HepG2 (cell line): ENCODE results near the gene CEBPG. TPM values are rescaled to one million over a fixed set of nuclear protein-coding genes. Genes with fewer than 3 reads are reported as not detected.

Experiments used
- AGO1 ChIP-seq: fragments of 200-400 bp; formaldehyde crosslinking; IDR thresholded peaks from 2 replicates; pipeline ENCODE4 v1.6.1; 2017; ENCODE audit warnings: mild to moderate bottlenecking, low read depth, low read length, moderate library complexity; ENCODE audit not compliant: poor library complexity, severe bottlenecking
- CHD2 ChIP-seq: IDR thresholded peaks from 2 replicates; pipeline ENCODE4 v1.6.1; 2011; ENCODE audit warnings: low read depth, low read length, improper control_type of control experiment
- DR1 ChIP-seq: sonication (generic); formaldehyde crosslinking; IDR thresholded peaks from 2 replicates; pipeline ENCODE4 v1.8.0; 2021; ENCODE audit warnings: mild to moderate bottlenecking, missing genetic modification reagents, inconsistent platforms
- HES4 ChIP-seq: sonication (generic); formaldehyde crosslinking; IDR thresholded peaks from 2 replicates; pipeline ENCODE4 v1.9.0; 2021; ENCODE audit warnings: mild to moderate bottlenecking, missing genetic modification reagents, borderline replicate concordance
- KAT7 ChIP-seq: IDR thresholded peaks from 2 replicates; pipeline ENCODE4 v1.6.1; 2018; ENCODE audit warnings: borderline replicate concordance, missing compliant biosample characterization
- PAWR ChIP-seq: sonication (generic); formaldehyde crosslinking; IDR thresholded peaks from 2 replicates; pipeline ENCODE4 v1.4.0; 2020; ENCODE audit warnings: missing genetic modification reagents, mild to moderate bottlenecking, borderline replicate concordance
- RCOR2 ChIP-seq: IDR thresholded peaks from 2 replicates; pipeline ENCODE4 v1.6.1; 2016; ENCODE audit warnings: missing biosample characterization, missing genetic modification reagents
- TOE1 ChIP-seq: sonication (generic); formaldehyde crosslinking; IDR thresholded peaks from 2 replicates; pipeline ENCODE4 v1.4.0; 2020; ENCODE audit warnings: mild to moderate bottlenecking, missing genetic modification reagents
- XBP1 ChIP-seq: sonication (generic); formaldehyde crosslinking; IDR thresholded peaks from 2 replicates; pipeline ENCODE4 v1.5.0; 2020; ENCODE audit warnings: missing genetic modification reagents
- ZMYM2 ChIP-seq: sonication (generic); formaldehyde crosslinking; IDR thresholded peaks from 2 replicates; pipeline ENCODE4 v1.8.0; 2022; ENCODE audit warnings: mild to moderate bottlenecking, missing genetic modification reagents
- ZNF34 ChIP-seq: sonication (generic); formaldehyde crosslinking; IDR thresholded peaks from 2 replicates; pipeline ENCODE4 v1.4.0; 2020; ENCODE audit warnings: mild to moderate bottlenecking, missing genetic modification reagents, borderline replicate concordance
- ZNF382 ChIP-seq: sonication (generic); formaldehyde crosslinking; IDR thresholded peaks from 2 replicates; pipeline ENCODE4 v1.5.0; 2020; ENCODE audit warnings: missing genetic modification reagents, mild to moderate bottlenecking, borderline replicate concordance
- polyA plus RNA-seq, 8 experiments: library from polyadenylated mRNA; depleted of rRNA in 3 of 8; stranded (reverse) in 7 of 8; unstranded in 1 of 8; fragments of >200 nt; fragmentation: Illumina TruSeq in 4 of 8; extraction: Trizol in 4 of 8; gene quantifications; 2 replicates each; pipeline versions ENCODE4 v1.2.1 to v1.2.3, GENCODE V29; 2011 to 2016; ENCODE audit warnings: low read depth in 4 of 8, missing spikeins in 1 of 8, mixed read lengths in 1 of 8; ENCODE audit not compliant: insufficient read depth in 1 of 8
- total RNA-seq, 5 experiments: library from RNA; depleted of rRNA; stranded (reverse); fragments of >200 nt; fragmentation: Illumina TruSeq; extraction: Trizol; gene quantifications; 2 replicates each; pipeline ENCODE4 v1.2.3, GENCODE V29; 2016; ENCODE audit warnings: low read depth in 1 of 5
- TF ChIP-seq, protein P1 (sequence below), 2 experiments: fragments of 450-650 bp in 1 of 2; sonication (generic) in 1 of 2; formaldehyde crosslinking in 1 of 2; IDR thresholded peaks; 2 replicates each; pipeline versions ENCODE4 v1.6.1 to v1.8.0; 2016 to 2022; ENCODE audit warnings: antibody characterized with exemption in 1 of 2, mild to moderate bottlenecking in 1 of 2, missing genetic modification reagents in 1 of 2
- TF ChIP-seq, protein P2 (sequence below): sonication (generic); formaldehyde crosslinking; IDR thresholded peaks from 2 replicates; pipeline ENCODE4 v1.5.0; 2020; ENCODE audit warnings: missing genetic modification reagents
- TF ChIP-seq, protein P3 (sequence below): IDR thresholded peaks from 2 replicates; pipeline ENCODE4 v1.6.1; 2016; ENCODE audit warnings: mild to moderate bottlenecking, missing biosample characterization, missing genetic modification reagents
- TF ChIP-seq, protein P4 (sequence below): sonication (generic); formaldehyde crosslinking; IDR thresholded peaks from 2 replicates; pipeline ENCODE4 v1.5.1; 2020; ENCODE audit warnings: mild to moderate bottlenecking, missing genetic modification reagents, moderate library complexity

The CEBPG gene
- total and polyA plus RNA-seq, 2 of the 13 experiments (the other 11 are each of a cell fraction or from before 2014, with no cell fraction given), result 25.7 to 34.3 TPM

DNA sequence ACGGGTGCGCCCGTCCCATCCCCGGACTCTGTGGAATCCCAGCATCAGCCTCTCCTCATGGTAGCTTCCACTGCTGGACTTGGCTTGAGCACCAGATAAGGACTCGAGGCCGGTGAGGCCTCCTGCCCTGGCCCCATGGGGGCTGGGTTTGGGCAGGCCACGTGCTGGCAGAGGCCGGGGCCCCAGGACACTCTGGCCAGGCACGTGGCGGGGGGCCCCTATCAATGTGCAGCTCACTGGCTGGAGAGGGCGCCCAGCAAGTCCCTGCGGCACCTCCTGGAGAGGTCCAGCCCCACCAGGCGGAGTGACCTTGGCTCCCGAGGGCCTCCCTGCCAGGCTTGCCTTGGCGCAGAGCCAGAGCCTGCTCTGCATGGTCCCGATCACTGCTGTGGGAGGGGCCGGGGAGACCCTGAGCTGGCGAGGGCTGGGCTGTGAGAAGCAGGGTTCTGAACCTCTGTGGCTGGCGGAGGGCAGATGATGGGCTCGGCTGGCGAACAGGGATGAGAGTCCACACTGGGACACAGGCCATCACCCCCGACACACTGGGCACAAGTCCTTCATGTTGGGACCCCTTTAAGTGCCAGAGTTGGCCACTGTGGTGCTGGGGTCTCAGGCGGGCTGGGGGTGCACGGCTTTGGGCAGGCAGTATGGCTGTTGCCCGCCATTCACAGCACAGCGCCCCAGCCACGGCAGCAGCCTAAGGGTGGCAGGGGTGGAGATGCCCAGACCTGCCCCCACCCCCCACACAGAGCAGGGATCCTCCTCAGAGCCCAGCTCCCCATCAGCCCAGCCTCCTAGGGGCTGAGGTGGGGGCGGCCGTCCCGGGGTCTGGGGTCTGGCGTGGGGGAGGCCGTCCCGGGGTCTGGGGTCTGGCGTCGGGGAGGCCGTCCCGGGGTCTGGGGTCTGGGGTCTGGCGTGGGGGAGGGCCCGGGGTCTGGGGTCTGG, 19.1 kb downstream of the CEBPG start (continued):
- TF ChIP-seq, protein P1, sequence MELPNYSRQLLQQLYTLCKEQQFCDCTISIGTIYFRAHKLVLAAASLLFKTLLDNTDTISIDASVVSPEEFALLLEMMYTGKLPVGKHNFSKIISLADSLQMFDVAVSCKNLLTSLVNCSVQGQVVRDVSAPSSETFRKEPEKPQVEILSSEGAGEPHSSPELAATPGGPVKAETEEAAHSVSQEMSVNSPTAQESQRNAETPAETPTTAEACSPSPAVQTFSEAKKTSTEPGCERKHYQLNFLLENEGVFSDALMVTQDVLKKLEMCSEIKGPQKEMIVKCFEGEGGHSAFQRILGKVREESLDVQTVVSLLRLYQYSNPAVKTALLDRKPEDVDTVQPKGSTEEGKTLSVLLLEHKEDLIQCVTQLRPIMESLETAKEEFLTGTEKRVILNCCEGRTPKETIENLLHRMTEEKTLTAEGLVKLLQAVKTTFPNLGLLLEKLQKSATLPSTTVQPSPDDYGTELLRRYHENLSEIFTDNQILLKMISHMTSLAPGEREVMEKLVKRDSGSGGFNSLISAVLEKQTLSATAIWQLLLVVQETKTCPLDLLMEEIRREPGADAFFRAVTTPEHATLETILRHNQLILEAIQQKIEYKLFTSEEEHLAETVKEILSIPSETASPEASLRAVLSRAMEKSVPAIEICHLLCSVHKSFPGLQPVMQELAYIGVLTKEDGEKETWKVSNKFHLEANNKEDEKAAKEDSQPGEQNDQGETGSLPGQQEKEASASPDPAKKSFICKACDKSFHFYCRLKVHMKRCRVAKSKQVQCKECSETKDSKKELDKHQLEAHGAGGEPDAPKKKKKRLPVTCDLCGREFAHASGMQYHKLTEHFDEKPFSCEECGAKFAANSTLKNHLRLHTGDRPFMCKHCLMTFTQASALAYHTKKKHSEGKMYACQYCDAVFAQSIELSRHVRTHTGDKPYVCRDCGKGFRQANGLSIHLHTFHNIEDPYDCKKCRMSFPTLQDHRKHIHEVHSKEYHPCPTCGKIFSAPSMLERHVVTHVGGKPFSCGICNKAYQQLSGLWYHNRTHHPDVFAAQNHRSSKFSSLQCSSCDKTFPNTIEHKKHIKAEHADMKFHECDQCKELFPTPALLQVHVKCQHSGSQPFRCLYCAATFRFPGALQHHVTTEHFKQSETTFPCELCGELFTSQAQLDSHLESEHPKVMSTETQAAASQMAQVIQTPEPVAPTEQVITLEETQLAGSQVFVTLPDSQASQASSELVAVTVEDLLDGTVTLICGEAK (IDR thresholded peaks at IDR 0.05), result no peak
- TF ChIP-seq, protein P1 (CRISPR knock-in tag; IDR thresholded peaks at IDR 0.05), result peak; percentile 97
- peak; percentile 84 for TF ChIP-seq AGO1
- TF ChIP-seq ZMYM2 (CRISPR knock-in tag), result peak; percentile 94
- peak; percentile 99 for TF ChIP-seq HES4 (CRISPR knock-in tag)
- peak; percentile 98 for TF ChIP-seq XBP1 (CRISPR knock-in tag)
- TF ChIP-seq, protein P2, sequence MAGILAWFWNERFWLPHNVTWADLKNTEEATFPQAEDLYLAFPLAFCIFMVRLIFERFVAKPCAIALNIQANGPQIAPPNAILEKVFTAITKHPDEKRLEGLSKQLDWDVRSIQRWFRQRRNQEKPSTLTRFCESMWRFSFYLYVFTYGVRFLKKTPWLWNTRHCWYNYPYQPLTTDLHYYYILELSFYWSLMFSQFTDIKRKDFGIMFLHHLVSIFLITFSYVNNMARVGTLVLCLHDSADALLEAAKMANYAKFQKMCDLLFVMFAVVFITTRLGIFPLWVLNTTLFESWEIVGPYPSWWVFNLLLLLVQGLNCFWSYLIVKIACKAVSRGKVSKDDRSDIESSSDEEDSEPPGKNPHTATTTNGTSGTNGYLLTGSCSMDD (CRISPR knock-in tag), result peak; percentile 98
- TF ChIP-seq, protein P3, sequence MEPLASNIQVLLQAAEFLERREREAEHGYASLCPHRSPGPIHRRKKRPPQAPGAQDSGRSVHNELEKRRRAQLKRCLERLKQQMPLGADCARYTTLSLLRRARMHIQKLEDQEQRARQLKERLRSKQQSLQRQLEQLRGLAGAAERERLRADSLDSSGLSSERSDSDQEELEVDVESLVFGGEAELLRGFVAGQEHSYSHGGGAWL (CRISPR knock-in tag), result peak; percentile 100
- TF ChIP-seq ZNF382 (CRISPR knock-in tag), result no peak
- TF ChIP-seq ZNF34, result peak; percentile 92; the same call in 1 of the 2 replicates
- TF ChIP-seq, protein P4, sequence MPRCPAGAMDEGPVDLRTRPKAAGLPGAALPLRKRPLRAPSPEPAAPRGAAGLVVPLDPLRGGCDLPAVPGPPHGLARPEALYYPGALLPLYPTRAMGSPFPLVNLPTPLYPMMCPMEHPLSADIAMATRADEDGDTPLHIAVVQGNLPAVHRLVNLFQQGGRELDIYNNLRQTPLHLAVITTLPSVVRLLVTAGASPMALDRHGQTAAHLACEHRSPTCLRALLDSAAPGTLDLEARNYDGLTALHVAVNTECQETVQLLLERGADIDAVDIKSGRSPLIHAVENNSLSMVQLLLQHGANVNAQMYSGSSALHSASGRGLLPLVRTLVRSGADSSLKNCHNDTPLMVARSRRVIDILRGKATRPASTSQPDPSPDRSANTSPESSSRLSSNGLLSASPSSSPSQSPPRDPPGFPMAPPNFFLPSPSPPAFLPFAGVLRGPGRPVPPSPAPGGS, result peak; percentile 100
- TF ChIP-seq PAWR (CRISPR knock-in tag), result no peak
- TF ChIP-seq TOE1 (CRISPR knock-in tag), result peak; percentile 96; the same call in 1 of the 2 replicates
- TF ChIP-seq CHD2, result no peak
- peak; percentile 83 for TF ChIP-seq RCOR2 (CRISPR knock-in tag)
- TF ChIP-seq KAT7 (CRISPR knock-in tag), result peak; percentile 80; the same call in 1 of the 2 replicates
- TF ChIP-seq DR1 (CRISPR knock-in tag), result peak; percentile 95
